Melanocyte of skin (primary cell): Measurements from ENCODE around the gene LIAS. TPM values are rescaled to one million over a fixed set of nuclear protein-coding genes. Genes with fewer than 3 reads are reported as not detected.

Source experiments
- small RNA-seq, 2 donors: library from RNA; depleted of rRNA; stranded (forward); fragments of <200 nt; gene quantifications; one replicate each; pipeline ENCODE3, GENCODE V24; 2012
- total RNA-seq, 2 donors: library from RNA; depleted of rRNA; stranded (reverse); fragments of >200 nt; gene quantifications; 2 replicates each; pipeline ENCODE4 v1.2.3, GENCODE V29; 2012

The LIAS gene
- total RNA-seq: 10 to 100 TPM in 1 of 2 donors, 1 to 10 TPM in 1; 7.2 to 12.7 TPM

GRCh38 chr4:39458505-39459300 lies at the start of gene LIAS, which contains the start of gene RPL9:
LIAS (plus strand) TSS chr4:39459056; CDS start chr4:39459118, 62 bp downstream.
RPL9 (minus strand) TSS chr4:39458922; CDS start chr4:39458439, 483 bp downstream.

GRCh38 chr4:39527296-39528060 lies 68.6 kb downstream of the LIAS start, which contains the start of gene UGDH:
UGDH (minus strand) TSS chr4:39527439; CDS start chr4:39521512, 5,927 bp downstream.

Small RNA genes lying within 50 kb of the gene (small RNA-seq; reads per million reads assigned to genes)
- gene MIR5591 (0 reads per million in 2 donors), gene RF00019 (0 reads per million in 2 donors)

Other genes with a start within 250 kb of the LIAS start
- 10 to 100 TPM; 34.4 to 50.0 TPM for gene RFC1, start 92.7 kb upstream of the LIAS start, total RNA-seq
- under 1 TPM in 1 of 2 donors, not detected in 1; under 0.01 TPM for gene KLB, start 52.1 kb upstream of the LIAS start, total RNA-seq
- gene RPL9, start 134 bp upstream of the LIAS start, total RNA-seq: 1,000 to 10,000 TPM in 1 of 2 donors, 100 to 1,000 TPM in 1; 657 to 1,236 TPM
- gene UGDH, start 68.4 kb downstream of the LIAS start, total RNA-seq: 10 to 100 TPM; 28.2 to 79.6 TPM
- 10 to 100 TPM; 11.7 to 12.0 TPM for gene SMIM14, start 179.8 kb downstream of the LIAS start, total RNA-seq
- gene UBE2K, start 239.1 kb downstream of the LIAS start, total RNA-seq: 10 to 100 TPM; 12.4 to 17.3 TPM